ENCODE results near the gene SPAG17. TPM values are rescaled to one million over a fixed set of nuclear protein-coding genes. Genes with fewer than 3 reads are reported as not detected.

Gene SPAG17
- total RNA-seq, 1 experiment from 2014 or later: not detected

DNA sequence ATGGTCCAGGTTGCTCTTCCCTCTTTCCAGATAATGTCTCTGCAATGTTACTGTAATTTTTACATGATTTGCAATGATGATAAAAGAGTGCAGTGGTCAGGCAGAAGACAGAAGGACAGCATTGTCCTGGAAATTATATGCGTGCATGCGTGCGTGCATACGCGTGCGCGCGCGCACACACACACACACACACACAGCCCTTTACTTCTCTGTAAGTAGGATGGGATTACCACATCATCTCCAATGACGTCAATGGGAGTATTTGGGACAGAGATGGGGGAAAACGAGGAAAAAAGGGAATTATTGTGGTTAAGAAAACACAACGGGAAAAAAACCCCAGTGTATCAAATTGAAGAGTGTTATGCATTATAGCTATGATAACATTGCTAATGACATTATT lies 99.7 kb downstream of the SPAG17 start:
- ChIA-PET CTCF (interaction anchor here (1.0 kb wide), 1 partner anchor 8 kb away, joined by 4 read pairs; no protein-coding TSS in a partner anchor), RAD21 (ENCODE audit: low non-redundant PET in 1 of 2, low total read pairs in 2 of 2, uncharacterized antibody in 2 of 2, unreplicated experiment in 2 of 2) (no interaction called here), POLR2A (no interaction called here)
- no peak overlapping the region for H3K9ac ChIP-seq (ENCODE audit: low read length)
- ATAC-seq: no peak
- no peaks in the 10 kb centered on the region for H3K79me2 ChIP-seq (ENCODE audit: insufficient read depth, low read length)
- intact Hi-C loops (cut with micrococcal nuclease): loop anchor here (2.0 kb wide), 1 partner anchor 57 kb away; no protein-coding TSS in a partner anchor
- H3K27me3 ChIP-seq (ENCODE audit: insufficient read depth, low read length): peaks cover 22% of the 10 kb centered on the region; the same call in 1 of the 2 replicates
- H2AFZ ChIP-seq (ENCODE audit: low read depth, low read length, poor library complexity, severe bottlenecking): no peak overlapping the region
- no peak overlapping the region for H3K27ac ChIP-seq (ENCODE audit: low read depth, low read length)
- DNase-seq (ENCODE audit: low read depth, low spot score): no peak
- TF ChIP-seq EGR1 (IDR thresholded peaks at IDR 0.05; ENCODE audit: low read depth) (no peak), ZFX (IDR thresholded peaks at IDR 0.05) (no peak), ZNF274 (IDR thresholded peaks at IDR 0.05; ENCODE audit: low read depth, low read length) (no peak), YY1 (IDR thresholded peaks at IDR 0.05; ENCODE audit: extremely low read depth, insufficient replicate concordance, low read depth, low read length) (no peak), POLR2A (IDR thresholded peaks at IDR 0.05; ENCODE audit: borderline replicate concordance, extremely low read depth, insufficient read depth, insufficient read length) (no peak), EZH2 (IDR thresholded peaks at IDR 0.05) (no peak), CBX3 (IDR thresholded peaks at IDR 0.05; ENCODE audit: low read depth) (no peak), CEBPB (IDR thresholded peaks at IDR 0.05; ENCODE audit: low read depth) (no peak), POLR2AphosphoS5 (IDR thresholded peaks at IDR 0.05; ENCODE audit: low read depth, low read length) (no peak), TCF7L2 (IDR thresholded peaks at IDR 0.05; ENCODE audit: borderline replicate concordance, extremely low read depth, insufficient read depth, insufficient read length) (no peak), FOSL1 (IDR thresholded peaks at IDR 0.05; ENCODE audit: low read depth) (no peak), SIN3A (IDR thresholded peaks at IDR 0.05; ENCODE audit: low read depth) (no peak), SRF (IDR thresholded peaks at IDR 0.05; ENCODE audit: low read depth) (no peak), JUND (IDR thresholded peaks at IDR 0.05) (no peak)
- TF ChIP-seq, protein P1, sequence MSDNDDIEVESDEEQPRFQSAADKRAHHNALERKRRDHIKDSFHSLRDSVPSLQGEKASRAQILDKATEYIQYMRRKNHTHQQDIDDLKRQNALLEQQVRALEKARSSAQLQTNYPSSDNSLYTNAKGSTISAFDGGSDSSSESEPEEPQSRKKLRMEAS (IDR thresholded peaks at IDR 0.05): no peak
- TF ChIP-seq, protein P2, sequence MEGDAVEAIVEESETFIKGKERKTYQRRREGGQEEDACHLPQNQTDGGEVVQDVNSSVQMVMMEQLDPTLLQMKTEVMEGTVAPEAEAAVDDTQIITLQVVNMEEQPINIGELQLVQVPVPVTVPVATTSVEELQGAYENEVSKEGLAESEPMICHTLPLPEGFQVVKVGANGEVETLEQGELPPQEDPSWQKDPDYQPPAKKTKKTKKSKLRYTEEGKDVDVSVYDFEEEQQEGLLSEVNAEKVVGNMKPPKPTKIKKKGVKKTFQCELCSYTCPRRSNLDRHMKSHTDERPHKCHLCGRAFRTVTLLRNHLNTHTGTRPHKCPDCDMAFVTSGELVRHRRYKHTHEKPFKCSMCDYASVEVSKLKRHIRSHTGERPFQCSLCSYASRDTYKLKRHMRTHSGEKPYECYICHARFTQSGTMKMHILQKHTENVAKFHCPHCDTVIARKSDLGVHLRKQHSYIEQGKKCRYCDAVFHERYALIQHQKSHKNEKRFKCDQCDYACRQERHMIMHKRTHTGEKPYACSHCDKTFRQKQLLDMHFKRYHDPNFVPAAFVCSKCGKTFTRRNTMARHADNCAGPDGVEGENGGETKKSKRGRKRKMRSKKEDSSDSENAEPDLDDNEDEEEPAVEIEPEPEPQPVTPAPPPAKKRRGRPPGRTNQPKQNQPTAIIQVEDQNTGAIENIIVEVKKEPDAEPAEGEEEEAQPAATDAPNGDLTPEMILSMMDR (IDR thresholded peaks at IDR 0.05 in 2 of 3, conservative IDR thresholded peaks at IDR 0.05 in 1 of 3; ENCODE audit: borderline replicate concordance in 1 of 3, insufficient read depth in 1 of 3, low read depth in 2 of 3, low read length in 2 of 3): no peak
- TF ChIP-seq, protein P3, sequence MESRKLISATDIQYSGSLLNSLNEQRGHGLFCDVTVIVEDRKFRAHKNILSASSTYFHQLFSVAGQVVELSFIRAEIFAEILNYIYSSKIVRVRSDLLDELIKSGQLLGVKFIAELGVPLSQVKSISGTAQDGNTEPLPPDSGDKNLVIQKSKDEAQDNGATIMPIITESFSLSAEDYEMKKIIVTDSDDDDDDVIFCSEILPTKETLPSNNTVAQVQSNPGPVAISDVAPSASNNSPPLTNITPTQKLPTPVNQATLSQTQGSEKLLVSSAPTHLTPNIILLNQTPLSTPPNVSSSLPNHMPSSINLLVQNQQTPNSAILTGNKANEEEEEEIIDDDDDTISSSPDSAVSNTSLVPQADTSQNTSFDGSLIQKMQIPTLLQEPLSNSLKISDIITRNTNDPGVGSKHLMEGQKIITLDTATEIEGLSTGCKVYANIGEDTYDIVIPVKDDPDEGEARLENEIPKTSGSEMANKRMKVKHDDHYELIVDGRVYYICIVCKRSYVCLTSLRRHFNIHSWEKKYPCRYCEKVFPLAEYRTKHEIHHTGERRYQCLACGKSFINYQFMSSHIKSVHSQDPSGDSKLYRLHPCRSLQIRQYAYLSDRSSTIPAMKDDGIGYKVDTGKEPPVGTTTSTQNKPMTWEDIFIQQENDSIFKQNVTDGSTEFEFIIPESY (IDR thresholded peaks at IDR 0.05; ENCODE audit: extremely low read depth, insufficient replicate concordance, low read length): no peak
- TF ChIP-seq, protein P4, sequence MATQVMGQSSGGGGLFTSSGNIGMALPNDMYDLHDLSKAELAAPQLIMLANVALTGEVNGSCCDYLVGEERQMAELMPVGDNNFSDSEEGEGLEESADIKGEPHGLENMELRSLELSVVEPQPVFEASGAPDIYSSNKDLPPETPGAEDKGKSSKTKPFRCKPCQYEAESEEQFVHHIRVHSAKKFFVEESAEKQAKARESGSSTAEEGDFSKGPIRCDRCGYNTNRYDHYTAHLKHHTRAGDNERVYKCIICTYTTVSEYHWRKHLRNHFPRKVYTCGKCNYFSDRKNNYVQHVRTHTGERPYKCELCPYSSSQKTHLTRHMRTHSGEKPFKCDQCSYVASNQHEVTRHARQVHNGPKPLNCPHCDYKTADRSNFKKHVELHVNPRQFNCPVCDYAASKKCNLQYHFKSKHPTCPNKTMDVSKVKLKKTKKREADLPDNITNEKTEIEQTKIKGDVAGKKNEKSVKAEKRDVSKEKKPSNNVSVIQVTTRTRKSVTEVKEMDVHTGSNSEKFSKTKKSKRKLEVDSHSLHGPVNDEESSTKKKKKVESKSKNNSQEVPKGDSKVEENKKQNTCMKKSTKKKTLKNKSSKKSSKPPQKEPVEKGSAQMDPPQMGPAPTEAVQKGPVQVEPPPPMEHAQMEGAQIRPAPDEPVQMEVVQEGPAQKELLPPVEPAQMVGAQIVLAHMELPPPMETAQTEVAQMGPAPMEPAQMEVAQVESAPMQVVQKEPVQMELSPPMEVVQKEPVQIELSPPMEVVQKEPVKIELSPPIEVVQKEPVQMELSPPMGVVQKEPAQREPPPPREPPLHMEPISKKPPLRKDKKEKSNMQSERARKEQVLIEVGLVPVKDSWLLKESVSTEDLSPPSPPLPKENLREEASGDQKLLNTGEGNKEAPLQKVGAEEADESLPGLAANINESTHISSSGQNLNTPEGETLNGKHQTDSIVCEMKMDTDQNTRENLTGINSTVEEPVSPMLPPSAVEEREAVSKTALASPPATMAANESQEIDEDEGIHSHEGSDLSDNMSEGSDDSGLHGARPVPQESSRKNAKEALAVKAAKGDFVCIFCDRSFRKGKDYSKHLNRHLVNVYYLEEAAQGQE (IDR thresholded peaks at IDR 0.05; ENCODE audit: low read depth): no peak
- TF ChIP-seq, protein P5, sequence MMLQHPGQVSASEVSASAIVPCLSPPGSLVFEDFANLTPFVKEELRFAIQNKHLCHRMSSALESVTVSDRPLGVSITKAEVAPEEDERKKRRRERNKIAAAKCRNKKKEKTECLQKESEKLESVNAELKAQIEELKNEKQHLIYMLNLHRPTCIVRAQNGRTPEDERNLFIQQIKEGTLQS (IDR thresholded peaks at IDR 0.05): no peak
- H3K9me2 ChIP-seq (ENCODE audit: insufficient read depth): no peaks in the 10 kb centered on the region
- H3K36me3 ChIP-seq (ENCODE audit: control insufficient read depth in 1 of 2, insufficient read depth in 2 of 2, low read length in 2 of 2): no peaks in the 10 kb centered on the region
- no TSS peak for BruUV-seq (replicated peaks)
- no peak overlapping the region for H3K4me2 ChIP-seq (ENCODE audit: low read length)
- no peaks in the 10 kb centered on the region for H3K4me1 ChIP-seq (ENCODE audit: control insufficient read depth in 1 of 2, insufficient read depth in 2 of 2, low read length in 2 of 2)
- H3K4me3 ChIP-seq (replicated peaks in 1 of 2; ENCODE audit: low read depth in 1 of 2, low read length in 2 of 2): no peak overlapping the region
- no peaks in the 10 kb centered on the region for H4K20me1 ChIP-seq (ENCODE audit: insufficient read depth)
- H3K9me3 ChIP-seq (ENCODE audit: control insufficient read depth in 1 of 2, insufficient read depth in 1 of 2, low read depth in 1 of 2, low read length in 2 of 2): no peaks in the 10 kb centered on the region

Data from HCT116 (cell line).